C1 segment of cervical spinal cord (tissue), 14 donors: Measurements from ENCODE around the gene GDI1.

Source experiments
- DNase-seq, 14 donors: peaks; one replicate each; lab custom pipeline; 2025; lab: John Stamatoyannopoulos, UW

Gene GDI1

DNA sequence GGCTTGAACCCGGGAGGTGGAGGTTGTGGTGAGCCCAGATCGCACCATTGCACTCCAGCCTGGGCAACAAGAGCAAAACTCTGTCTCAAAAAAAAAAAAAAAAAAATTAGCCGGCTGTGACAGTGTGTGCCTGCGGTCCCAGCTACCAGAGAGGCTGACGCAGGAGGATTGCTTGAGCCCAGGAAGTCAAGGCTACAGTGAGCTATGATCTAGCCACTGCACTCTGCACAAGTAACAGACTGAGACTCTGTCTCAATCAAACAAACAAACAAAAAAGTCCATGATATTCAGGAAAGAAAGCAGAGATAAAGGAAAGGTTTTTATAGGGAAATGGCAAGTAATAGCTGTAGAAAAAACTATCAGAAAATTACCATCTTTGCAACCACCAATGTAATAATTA lies 44.2 kb downstream of the GDI1 start:
- DNase-seq, result no peak

GRCh38 chrX:154481911-154482601 lies 45.1 kb downstream of the GDI1 start:
- DNase-seq, result no peak

DNA sequence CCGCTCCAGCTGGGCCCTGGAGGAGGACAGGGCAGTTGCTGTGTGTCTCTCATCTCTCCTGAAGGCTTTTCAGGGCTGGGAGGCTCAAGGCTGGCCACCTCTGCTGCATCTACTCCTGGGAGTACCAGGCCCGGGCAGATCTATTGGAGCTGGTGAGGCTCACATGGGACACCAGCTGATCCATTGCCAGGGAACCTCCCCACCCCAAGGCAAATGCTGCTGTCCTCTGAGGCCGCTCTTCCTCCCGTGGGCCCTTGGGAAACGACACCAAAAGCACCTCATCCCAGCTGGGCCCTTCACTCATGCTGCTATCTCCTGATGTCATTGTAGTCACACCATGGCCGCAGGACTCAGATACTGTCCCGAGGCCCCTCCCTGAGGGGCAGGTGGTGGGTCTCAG lies 45.8 kb downstream of the GDI1 start:
- no peak for DNase-seq

- DNase-seq, result no peak
These were observed 46.4 kb downstream of the GDI1 start for GRCh38 chrX:154483325-154483724.

GRCh38 chrX:154484255-154485149 lies 47.5 kb downstream of the GDI1 start:
- no peak for DNase-seq

DNA sequence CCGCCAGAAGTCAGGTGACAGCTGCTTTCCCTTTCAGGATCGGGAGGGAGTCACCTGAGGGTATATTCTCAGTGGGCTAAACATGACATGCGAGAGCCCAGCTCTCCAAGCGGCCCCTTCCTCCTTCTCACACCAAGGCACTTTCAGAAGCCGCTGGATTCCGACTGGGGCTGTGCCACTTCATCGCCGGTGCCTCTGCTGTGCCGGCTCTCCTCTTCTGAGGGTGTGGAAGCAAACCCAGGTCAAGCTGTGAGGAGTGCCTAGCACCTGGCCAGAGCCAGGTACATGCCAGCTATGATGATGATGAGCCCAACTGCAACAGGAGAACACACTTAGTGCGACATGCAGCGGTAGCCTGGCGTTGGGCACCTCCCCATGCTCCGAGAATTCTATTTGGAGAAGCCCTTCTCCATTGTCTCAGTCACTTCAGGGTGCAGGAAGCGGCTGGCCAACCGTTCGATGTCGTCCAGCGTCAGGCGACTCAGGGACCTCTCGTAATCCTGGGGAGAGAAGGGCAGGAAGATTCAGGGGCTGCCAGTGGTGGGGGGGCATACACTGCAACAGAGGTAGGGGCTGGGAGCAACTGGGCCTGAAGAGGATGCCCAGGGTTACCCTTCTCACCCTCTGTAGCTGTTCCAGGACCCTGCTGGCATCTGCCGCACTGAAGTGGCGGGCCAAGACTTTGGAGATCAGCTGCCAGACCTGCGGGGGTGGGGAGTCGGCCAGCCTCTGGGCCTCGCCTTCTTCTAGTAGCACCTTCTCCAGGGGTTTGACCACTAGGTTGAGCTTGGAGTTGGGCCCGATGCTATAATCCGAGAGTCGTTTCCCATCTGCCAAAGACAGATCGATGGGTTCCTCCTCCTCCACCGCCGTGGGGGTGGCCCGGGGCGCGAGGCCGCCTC lies 48.4 kb downstream of the GDI1 start:
- DNase-seq, result peak in 1 of 14 donors; percentile 27

DNA sequence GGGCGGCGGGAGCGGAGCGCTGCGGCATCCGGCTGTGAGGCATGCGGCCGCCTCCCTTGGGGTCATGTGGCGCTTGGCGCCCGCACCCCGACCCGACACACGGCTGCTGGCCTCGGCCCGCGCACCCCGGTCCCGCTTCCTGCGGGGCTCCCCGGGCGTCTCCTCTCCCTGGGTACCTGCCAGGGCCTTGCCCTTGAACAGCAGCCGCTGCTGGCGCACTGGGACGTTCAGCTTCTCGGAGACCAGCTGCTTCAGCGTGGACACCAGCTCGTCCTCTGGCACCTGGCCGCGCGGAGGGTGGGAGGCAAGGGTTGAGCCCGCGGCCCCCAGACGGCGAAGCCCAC lies 49.1 kb downstream of the GDI1 start:
- DNase-seq, result peak in 1 of 14 donors; percentile 43

- peak in 7 of 14 donors; percentile 21 to 62 (median 38) for DNase-seq
These were observed 49.6 kb downstream of the GDI1 start, which contains the start of gene UBL4A for GRCh38 chrX:154486396-154487207. Gene UBL4A (minus strand): TSS chrX:154486615. CDS start chrX:154486584, 31 bp downstream.

DNA sequence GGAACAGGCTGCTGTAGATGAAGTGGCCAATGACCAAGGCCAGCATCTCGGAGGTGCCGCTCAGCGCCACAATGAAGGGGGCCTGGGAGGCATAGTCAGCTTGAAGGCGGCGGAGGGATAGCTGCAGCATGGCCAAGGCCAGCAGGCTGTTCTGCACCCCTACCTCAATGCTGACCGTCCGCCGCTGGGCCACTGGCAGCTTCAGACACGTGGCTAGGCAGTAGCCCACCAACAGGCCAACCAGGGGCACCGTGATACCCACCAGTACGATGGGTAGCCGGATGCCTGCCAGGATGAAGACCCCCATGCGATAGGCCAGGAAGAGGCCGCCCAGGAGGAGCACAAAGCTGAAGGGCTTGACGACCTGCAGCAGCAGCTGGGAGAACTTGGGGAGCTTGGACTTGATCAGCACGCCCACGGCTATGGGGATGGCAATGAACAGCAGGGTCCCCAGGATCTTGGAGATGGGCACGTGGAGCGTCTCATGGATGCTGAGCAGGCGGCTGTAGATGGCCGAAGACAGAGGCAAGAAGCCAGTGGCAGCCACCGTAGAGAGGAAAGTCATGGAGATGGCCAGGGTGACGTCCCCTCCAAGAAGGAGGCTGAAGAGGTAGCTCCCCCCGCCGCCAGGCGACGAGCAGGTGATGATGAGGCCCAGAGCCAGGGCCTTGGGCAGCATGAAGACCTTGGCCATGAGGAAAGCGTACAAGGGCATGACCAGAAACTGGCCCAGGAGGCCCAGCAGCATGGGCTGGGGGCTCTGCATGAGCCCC lies 50.8 kb downstream of the GDI1 start:
- DNase-seq, result no peak

DNA sequence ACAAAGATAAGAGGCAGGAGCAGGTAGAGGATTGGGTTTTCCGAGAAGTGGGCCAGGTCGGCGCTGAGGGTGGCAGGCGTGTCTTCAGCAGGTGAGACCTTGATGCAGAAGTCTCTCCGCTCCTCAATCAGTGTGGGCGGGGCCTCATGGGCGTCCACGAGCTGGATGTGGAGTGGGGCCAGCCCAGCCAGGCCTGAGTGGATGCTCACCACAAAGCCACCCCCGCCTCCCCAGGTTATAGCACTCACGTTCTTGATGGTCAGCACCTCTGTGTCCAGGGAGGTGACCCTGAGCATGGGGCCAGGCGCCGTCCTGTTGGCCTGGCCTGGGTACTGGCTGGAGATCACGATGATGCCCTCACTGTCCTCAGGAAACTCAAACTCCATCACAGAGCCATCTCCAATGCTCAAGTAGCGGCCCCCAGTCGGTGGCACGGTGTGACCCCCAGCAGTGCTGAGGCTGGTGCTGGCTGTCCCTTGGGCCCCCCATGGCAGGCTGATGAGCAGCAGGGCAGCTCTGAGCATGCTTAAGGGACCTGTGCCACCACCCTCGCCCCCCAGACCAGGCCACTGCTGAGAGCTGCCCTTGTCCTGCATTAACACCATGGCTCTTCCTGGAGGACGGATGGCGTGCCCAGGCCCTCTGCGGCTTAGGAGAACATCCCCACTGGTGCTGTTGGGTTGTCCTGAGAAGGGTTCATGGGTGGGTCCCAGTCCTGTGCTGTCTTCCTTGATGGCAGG lies 51.6 kb downstream of the GDI1 start:
- DNase-seq, result no peak

- DNase-seq, result no peak
These were observed 52.2 kb downstream of the GDI1 start for GRCh38 chrX:154489182-154489581.

- DNase-seq, result peak in 5 of 14 donors; percentile 8 to 44 (median 30)
These were observed 53.1 kb downstream of the GDI1 start for GRCh38 chrX:154490021-154490413.

- peak; percentile 21 to 93 (median 84) for DNase-seq
These were observed 53.6 kb downstream of the GDI1 start, which contains the start of gene SLC10A3 for GRCh38 chrX:154490414-154491083. Gene SLC10A3 (minus strand): TSS chrX:154490629. CDS start chrX:154488940, 1,689 bp downstream.
